Caco-2 (cell line): ENCODE data around the gene CHST3. TPM values are rescaled to one million over a fixed set of nuclear protein-coding genes. Genes with fewer than 3 reads are reported as not detected.

ENCODE experiments used
- BruUV-seq: library from RNA; stranded (reverse); fragments of 400-500 nt; replicated peaks from 2 replicates; lab custom pipeline; 2021; lab: Mats Ljungman, UMichigan
- CTCF ChIA-PET: fragments of 300-600 bp; sonication (Branson Sonifier 250); formaldehyde crosslinking; loops from one replicate; lab custom pipeline; 2022; ENCODE audit warnings: antibody characterized with exemption; lab: Charles Lee
- POLR2A ChIA-PET: fragments of 300-600 bp; sonication (Branson Sonifier 250); formaldehyde crosslinking; loops from one replicate; lab custom pipeline; 2022; ENCODE audit warnings: antibody characterized with exemption; lab: Charles Lee
- DNase-seq, 2 experiments: peaks; one replicate each; pipeline versions ENCODE4 v3.0.0 to v3.0.0-alpha.2; 2020 to 2022
- H3K27me3 ChIP-seq: replicated peaks from 2 replicates; pipeline ENCODE4 v1.6.0; 2011; ENCODE audit warnings: low read length; ENCODE audit not compliant: control insufficient read depth, insufficient read depth
- H3K36me3 ChIP-seq: 2 replicates; pipeline ENCODE4 v1.5.1; 2011; ENCODE audit warnings: low read length; ENCODE audit not compliant: control insufficient read depth, insufficient read depth
- H3K4me1 ChIP-seq: fragments of 250-450 bp; sonication (Bioruptor Pico); 2 replicates; pipeline ENCODE4 v1.5.1; 2020; ENCODE audit warnings: mild to moderate bottlenecking
- H3K4me3 ChIP-seq: 2 replicates; pipeline ENCODE4 v1.5.1; 2011; ENCODE audit warnings: low read depth, mild to moderate bottlenecking, control low read depth, low read length
- H3K9me3 ChIP-seq: fragments of 250-450 bp; sonication (Bioruptor Pico); 2 replicates; pipeline ENCODE4 v1.5.1; 2020; ENCODE audit warnings: mild to moderate bottlenecking, moderate library complexity
- H3K27ac Mint-ChIP-seq: one replicate; pipeline ENCODE4 v1.8.0; 2022; ENCODE audit warnings: mixed read lengths; ENCODE audit not compliant: unreplicated experiment
- H3K27me3 Mint-ChIP-seq: one replicate; pipeline ENCODE4 v1.8.0; 2022; ENCODE audit warnings: mixed read lengths; ENCODE audit not compliant: insufficient read depth, unreplicated experiment
- H3K36me3 Mint-ChIP-seq: one replicate; pipeline ENCODE4 v1.8.0; 2022; ENCODE audit warnings: mild to moderate bottlenecking, mixed read lengths; ENCODE audit not compliant: insufficient read depth, unreplicated experiment
- H3K4me1 Mint-ChIP-seq: one replicate; pipeline ENCODE4 v1.8.0; 2022; ENCODE audit warnings: low read depth, mixed read lengths; ENCODE audit not compliant: unreplicated experiment
- H3K4me3 Mint-ChIP-seq: one replicate; pipeline ENCODE4 v1.8.0; 2022; ENCODE audit warnings: mild to moderate bottlenecking, moderate library complexity, mixed read lengths; ENCODE audit not compliant: unreplicated experiment
- H3K9me3 Mint-ChIP-seq: one replicate; pipeline ENCODE4 v1.8.0; 2022; ENCODE audit warnings: mixed read lengths; ENCODE audit not compliant: unreplicated experiment
- CTCF ChIP-seq, 2 experiments: fragments of 200-600 bp in 1 of 2; IDR thresholded peaks; 1 replicate in 1 of 2; 2 replicates in 1 of 2; pipeline versions ENCODE4 v1.5.1 to v1.8.0; 2011 to 2022; ENCODE audit warnings: antibody characterized with exemption in 1 of 2, control low read depth in 1 of 2, inconsistent platforms in 1 of 2, low read depth in 1 of 2, low read length in 1 of 2, mild to moderate bottlenecking in 1 of 2, moderate library complexity in 1 of 2; ENCODE audit not compliant: insufficient read depth in 1 of 2, severe bottlenecking in 1 of 2, unreplicated experiment in 1 of 2
- intact Hi-C: fragments of 100-400 bp; cut with micrococcal nuclease; formaldehyde crosslinking; loops from one replicate; pipeline ENCODE4 v1.10.0; 2022; ENCODE audit not compliant: unreplicated experiment
- total RNA-seq: library from RNA; stranded (reverse); gene quantifications from 2 replicates; pipeline ENCODE4 v1.2.3, GENCODE V29; 2022

Gene CHST3
- total RNA-seq, 1 experiment from 2014 or later, result 46.0 TPM

- TF ChIP-seq CTCF (IDR thresholded peaks at IDR 0.05; ENCODE audit: insufficient read depth in 1 of 2, low read depth in 1 of 2, low read length in 1 of 2, severe bottlenecking in 1 of 2, unreplicated experiment in 1 of 2), result no peak
- no peaks in the 10 kb centered on the region for H3K27me3 Mint-ChIP-seq
- DNase-seq, result no peak
- ChIA-PET CTCF (no interaction called here), POLR2A (interaction anchor here (0.6 kb wide), 1 partner anchor 13 kb away, joined by 3 read pairs; no protein-coding TSS in a partner anchor)
- H3K27ac Mint-ChIP-seq, result no peak overlapping the region
- H3K9me3 ChIP-seq, result no peaks in the 10 kb centered on the region
- intact Hi-C loops, result no loop called here
- no peaks in the 10 kb centered on the region for H3K36me3 ChIP-seq
- no peak overlapping the region for H3K4me3 ChIP-seq
- H3K4me1 Mint-ChIP-seq, result no peaks in the 10 kb centered on the region
- no peaks in the 10 kb centered on the region for H3K9me3 Mint-ChIP-seq
- no peaks in the 10 kb centered on the region; the same call in 1 of the 2 replicates for H3K4me1 ChIP-seq
- H3K36me3 Mint-ChIP-seq, result no peaks in the 10 kb centered on the region
- H3K27me3 ChIP-seq, result no peaks in the 10 kb centered on the region
- BruUV-seq, result no TSS peak
- H3K4me3 Mint-ChIP-seq, result no peak overlapping the region
Measured at GRCh38 chr10:72056113-72056512, 91.9 kb downstream of the CHST3 start.

GRCh38 chr10:72056932-72057751 is 92.9 kb downstream of the CHST3 start:
- no TSS peak for BruUV-seq
- Histone ChIP-seq H3K4me3 (no peak overlapping the region), H3K36me3 (no peaks in the 10 kb centered on the region), H3K4me1 (no peaks in the 10 kb centered on the region; the same call in 1 of the 2 replicates), H3K27me3 (no peaks in the 10 kb centered on the region), H3K9me3 (no peaks in the 10 kb centered on the region)
- TF ChIP-seq CTCF (IDR thresholded peaks at IDR 0.05; ENCODE audit: insufficient read depth in 1 of 2, low read depth in 1 of 2, low read length in 1 of 2, severe bottlenecking in 1 of 2, unreplicated experiment in 1 of 2), result no peak
- Mint-ChIP-seq H3K27me3 (no peaks in the 10 kb centered on the region), H3K9me3 (no peaks in the 10 kb centered on the region), H3K4me1 (no peaks in the 10 kb centered on the region), H3K27ac (no peak overlapping the region), H3K4me3 (no peak overlapping the region), H3K36me3 (no peaks in the 10 kb centered on the region)
- ChIA-PET POLR2A (interaction anchor here (0.6 kb wide), 1 partner anchor 14 kb away, joined by 3 read pairs; no protein-coding TSS in a partner anchor), CTCF (interaction anchor here (0.8 kb wide), 1 partner anchor 9 kb away, joined by 4 read pairs; no protein-coding TSS in a partner anchor)
- DNase-seq, result no peak
- intact Hi-C loops, result no loop called here

- intact Hi-C loops, result no loop called here
- no TSS peak for BruUV-seq
- Mint-ChIP-seq H3K36me3 (peaks cover 6% of the 10 kb centered on the region), H3K27me3 (no peaks in the 10 kb centered on the region), H3K4me3 (no peak overlapping the region), H3K4me1 (no peaks in the 10 kb centered on the region), H3K27ac (no peak overlapping the region), H3K9me3 (no peaks in the 10 kb centered on the region)
- ChIA-PET CTCF (interaction anchor here (0.6 to 1.8 kb wide), 3 partner anchors 10 to 284 kb away, joined by 3 to 7 read pairs (median 4); no protein-coding TSS in a partner anchor), POLR2A (no interaction called here)
- no peak overlapping the region for H3K4me3 ChIP-seq
- H3K4me1 ChIP-seq, result no peaks in the 10 kb centered on the region; the same call in 1 of the 2 replicates
- no peak for DNase-seq
- no peaks in the 10 kb centered on the region for H3K27me3 ChIP-seq
- TF ChIP-seq CTCF (IDR thresholded peaks at IDR 0.05; ENCODE audit: insufficient read depth in 1 of 2, low read depth in 1 of 2, low read length in 1 of 2, severe bottlenecking in 1 of 2, unreplicated experiment in 1 of 2), result no peak
- no peaks in the 10 kb centered on the region for H3K36me3 ChIP-seq
- H3K9me3 ChIP-seq, result no peaks in the 10 kb centered on the region
Measured at GRCh38 chr10:72058347-72058898, 94.2 kb downstream of the CHST3 start.
